HepG2 (cell line): ENCODE results near the gene GIPC2.

ENCODE experiments used
- ASH2L ChIP-seq: fragments of 300-600, 200-600 bp; sonication (generic); IDR thresholded peaks from 2 replicates; pipeline ENCODE4 v1.7.0; 2017; ENCODE audit warnings: low read depth, mild to moderate bottlenecking, moderate library complexity, mixed read lengths, low read length; ENCODE audit not compliant: insufficient read length
- CBX1 ChIP-seq: IDR thresholded peaks from one replicate; pipeline ENCODE4 v1.6.1; 2016; ENCODE audit warnings: antibody characterized with exemption, low read depth
- MYC ChIP-seq: sonication (generic); formaldehyde crosslinking; IDR thresholded peaks from 2 replicates; pipeline ENCODE4 v1.9.0; 2021; ENCODE audit warnings: missing genetic modification reagents, borderline replicate concordance
- RBAK ChIP-seq: sonication (generic); formaldehyde crosslinking; IDR thresholded peaks from 2 replicates; pipeline ENCODE4 v1.5.1; 2020; ENCODE audit warnings: mild to moderate bottlenecking, missing genetic modification reagents
- SAFB2 ChIP-seq: sonication (generic); formaldehyde crosslinking; IDR thresholded peaks from 2 replicates; pipeline ENCODE4 v1.5.1; 2020; ENCODE audit warnings: missing genetic modification reagents, low read depth, mild to moderate bottlenecking, borderline replicate concordance
- USF2 ChIP-seq, 2 experiments: sonication (generic) in 1 of 2; formaldehyde crosslinking in 1 of 2; IDR thresholded peaks; 2 replicates each; pipeline versions ENCODE4 v1.5.1 to v1.6.1; 2011 to 2020; ENCODE audit warnings: borderline replicate concordance in 1 of 2, low read depth in 1 of 2, low read length in 1 of 2, mild to moderate bottlenecking in 1 of 2, missing genetic modification reagents in 1 of 2, moderate library complexity in 1 of 2
- ZFP41 ChIP-seq: sonication (generic); formaldehyde crosslinking; IDR thresholded peaks from 2 replicates; pipeline ENCODE4 v1.4.0; 2020; ENCODE audit warnings: mild to moderate bottlenecking, missing genetic modification reagents, borderline replicate concordance
- ZNF17 ChIP-seq: sonication (generic); formaldehyde crosslinking; IDR thresholded peaks from 2 replicates; pipeline ENCODE4 v1.5.0; 2020; ENCODE audit warnings: mild to moderate bottlenecking, missing genetic modification reagents
- ZNF441 ChIP-seq: sonication (generic); formaldehyde crosslinking; IDR thresholded peaks from 2 replicates; pipeline ENCODE4 v1.7.0; 2021; ENCODE audit warnings: missing genetic modification reagents, borderline replicate concordance
- TF ChIP-seq, protein P1 (sequence below): sonication (generic); formaldehyde crosslinking; IDR thresholded peaks from 2 replicates; pipeline ENCODE4 v1.5.1; 2020; ENCODE audit warnings: mild to moderate bottlenecking, moderate library complexity, missing genetic modification reagents
- TF ChIP-seq, protein P2 (sequence below): sonication (generic); formaldehyde crosslinking; IDR thresholded peaks from 2 replicates; pipeline ENCODE4 v1.8.1; 2023; ENCODE audit warnings: mild to moderate bottlenecking, missing genetic modification reagents, borderline replicate concordance
- TF ChIP-seq, protein P3 (sequence below): sonication (generic); formaldehyde crosslinking; IDR thresholded peaks from 2 replicates; pipeline ENCODE4 v1.4.0; 2020; ENCODE audit warnings: missing genetic modification reagents
- TF ChIP-seq, protein P4 (sequence below): sonication (generic); formaldehyde crosslinking; IDR thresholded peaks from 2 replicates; pipeline ENCODE4 v1.8.0; 2022; ENCODE audit warnings: missing genetic modification reagents, mild to moderate bottlenecking, moderate library complexity, borderline replicate concordance

DNA sequence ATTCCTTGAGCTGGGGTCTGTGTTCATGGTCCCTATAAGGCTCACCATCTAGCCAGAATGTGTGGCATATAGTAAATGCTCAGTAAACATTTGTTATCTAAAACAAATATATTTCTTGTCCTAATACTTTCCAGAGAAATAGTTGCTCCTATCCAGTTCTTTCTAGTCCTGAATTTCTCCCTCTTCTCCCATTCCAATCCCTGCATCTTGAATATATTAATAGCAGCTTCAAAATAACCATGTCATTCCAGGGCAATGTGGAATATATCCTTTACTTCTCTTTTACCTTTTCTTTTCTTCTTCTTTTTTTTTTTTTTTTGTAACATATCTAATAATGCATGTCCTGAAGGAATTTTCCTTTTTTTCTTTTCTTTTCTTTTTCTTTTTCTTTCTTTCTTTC, 30.6 kb upstream of the GIPC2 start:
- TF ChIP-seq SAFB2 (CRISPR knock-in tag) (no peak), USF2 (IDR thresholded peaks at IDR 0.05; ENCODE audit: low read depth, low read length) (no peak), USF2 (CRISPR knock-in tag; IDR thresholded peaks at IDR 0.05; ENCODE audit: borderline replicate concordance) (no peak), ASH2L (no peak), RBAK (CRISPR knock-in tag) (no peak), ZNF17 (CRISPR knock-in tag) (no peak), MYC (CRISPR knock-in tag) (no peak), ZNF441 (CRISPR knock-in tag) (no peak), CBX1 (no peak), ZFP41 (CRISPR knock-in tag) (no peak)
- TF ChIP-seq, protein P1, sequence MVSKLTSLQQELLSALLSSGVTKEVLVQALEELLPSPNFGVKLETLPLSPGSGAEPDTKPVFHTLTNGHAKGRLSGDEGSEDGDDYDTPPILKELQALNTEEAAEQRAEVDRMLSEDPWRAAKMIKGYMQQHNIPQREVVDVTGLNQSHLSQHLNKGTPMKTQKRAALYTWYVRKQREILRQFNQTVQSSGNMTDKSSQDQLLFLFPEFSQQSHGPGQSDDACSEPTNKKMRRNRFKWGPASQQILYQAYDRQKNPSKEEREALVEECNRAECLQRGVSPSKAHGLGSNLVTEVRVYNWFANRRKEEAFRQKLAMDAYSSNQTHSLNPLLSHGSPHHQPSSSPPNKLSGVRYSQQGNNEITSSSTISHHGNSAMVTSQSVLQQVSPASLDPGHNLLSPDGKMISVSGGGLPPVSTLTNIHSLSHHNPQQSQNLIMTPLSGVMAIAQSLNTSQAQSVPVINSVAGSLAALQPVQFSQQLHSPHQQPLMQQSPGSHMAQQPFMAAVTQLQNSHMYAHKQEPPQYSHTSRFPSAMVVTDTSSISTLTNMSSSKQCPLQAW (CRISPR knock-in tag) = no peak
- TF ChIP-seq, protein P2, sequence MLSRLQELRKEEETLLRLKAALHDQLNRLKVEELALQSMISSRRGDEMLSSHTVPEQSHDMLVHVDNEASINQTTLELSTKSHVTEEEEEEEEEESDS (CRISPR knock-in tag) = no peak
- TF ChIP-seq, protein P3, sequence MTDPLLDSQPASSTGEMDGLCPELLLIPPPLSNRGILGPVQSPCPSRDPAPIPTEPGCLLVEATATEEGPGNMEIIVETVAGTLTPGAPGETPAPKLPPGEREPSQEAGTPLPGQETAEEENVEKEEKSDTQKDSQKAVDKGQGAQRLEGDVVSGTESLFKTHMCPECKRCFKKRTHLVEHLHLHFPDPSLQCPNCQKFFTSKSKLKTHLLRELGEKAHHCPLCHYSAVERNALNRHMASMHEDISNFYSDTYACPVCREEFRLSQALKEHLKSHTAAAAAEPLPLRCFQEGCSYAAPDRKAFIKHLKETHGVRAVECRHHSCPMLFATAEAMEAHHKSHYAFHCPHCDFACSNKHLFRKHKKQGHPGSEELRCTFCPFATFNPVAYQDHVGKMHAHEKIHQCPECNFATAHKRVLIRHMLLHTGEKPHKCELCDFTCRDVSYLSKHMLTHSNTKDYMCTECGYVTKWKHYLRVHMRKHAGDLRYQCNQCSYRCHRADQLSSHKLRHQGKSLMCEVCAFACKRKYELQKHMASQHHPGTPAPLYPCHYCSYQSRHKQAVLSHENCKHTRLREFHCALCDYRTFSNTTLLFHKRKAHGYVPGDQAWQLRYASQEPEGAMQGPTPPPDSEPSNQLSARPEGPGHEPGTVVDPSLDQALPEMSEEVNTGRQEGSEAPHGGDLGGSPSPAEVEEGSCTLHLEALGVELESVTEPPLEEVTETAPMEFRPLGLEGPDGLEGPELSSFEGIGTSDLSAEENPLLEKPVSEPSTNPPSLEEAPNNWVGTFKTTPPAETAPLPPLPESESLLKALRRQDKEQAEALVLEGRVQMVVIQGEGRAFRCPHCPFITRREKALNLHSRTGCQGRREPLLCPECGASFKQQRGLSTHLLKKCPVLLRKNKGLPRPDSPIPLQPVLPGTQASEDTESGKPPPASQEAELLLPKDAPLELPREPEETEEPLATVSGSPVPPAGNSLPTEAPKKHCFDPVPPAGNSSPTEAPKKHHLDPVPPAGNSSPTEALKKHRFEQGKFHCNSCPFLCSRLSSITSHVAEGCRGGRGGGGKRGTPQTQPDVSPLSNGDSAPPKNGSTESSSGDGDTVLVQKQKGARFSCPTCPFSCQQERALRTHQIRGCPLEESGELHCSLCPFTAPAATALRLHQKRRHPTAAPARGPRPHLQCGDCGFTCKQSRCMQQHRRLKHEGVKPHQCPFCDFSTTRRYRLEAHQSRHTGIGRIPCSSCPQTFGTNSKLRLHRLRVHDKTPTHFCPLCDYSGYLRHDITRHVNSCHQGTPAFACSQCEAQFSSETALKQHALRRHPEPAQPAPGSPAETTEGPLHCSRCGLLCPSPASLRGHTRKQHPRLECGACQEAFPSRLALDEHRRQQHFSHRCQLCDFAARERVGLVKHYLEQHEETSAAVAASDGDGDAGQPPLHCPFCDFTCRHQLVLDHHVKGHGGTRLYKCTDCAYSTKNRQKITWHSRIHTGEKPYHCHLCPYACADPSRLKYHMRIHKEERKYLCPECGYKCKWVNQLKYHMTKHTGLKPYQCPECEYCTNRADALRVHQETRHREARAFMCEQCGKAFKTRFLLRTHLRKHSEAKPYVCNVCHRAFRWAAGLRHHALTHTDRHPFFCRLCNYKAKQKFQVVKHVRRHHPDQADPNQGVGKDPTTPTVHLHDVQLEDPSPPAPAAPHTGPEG = no peak
- TF ChIP-seq, protein P4, sequence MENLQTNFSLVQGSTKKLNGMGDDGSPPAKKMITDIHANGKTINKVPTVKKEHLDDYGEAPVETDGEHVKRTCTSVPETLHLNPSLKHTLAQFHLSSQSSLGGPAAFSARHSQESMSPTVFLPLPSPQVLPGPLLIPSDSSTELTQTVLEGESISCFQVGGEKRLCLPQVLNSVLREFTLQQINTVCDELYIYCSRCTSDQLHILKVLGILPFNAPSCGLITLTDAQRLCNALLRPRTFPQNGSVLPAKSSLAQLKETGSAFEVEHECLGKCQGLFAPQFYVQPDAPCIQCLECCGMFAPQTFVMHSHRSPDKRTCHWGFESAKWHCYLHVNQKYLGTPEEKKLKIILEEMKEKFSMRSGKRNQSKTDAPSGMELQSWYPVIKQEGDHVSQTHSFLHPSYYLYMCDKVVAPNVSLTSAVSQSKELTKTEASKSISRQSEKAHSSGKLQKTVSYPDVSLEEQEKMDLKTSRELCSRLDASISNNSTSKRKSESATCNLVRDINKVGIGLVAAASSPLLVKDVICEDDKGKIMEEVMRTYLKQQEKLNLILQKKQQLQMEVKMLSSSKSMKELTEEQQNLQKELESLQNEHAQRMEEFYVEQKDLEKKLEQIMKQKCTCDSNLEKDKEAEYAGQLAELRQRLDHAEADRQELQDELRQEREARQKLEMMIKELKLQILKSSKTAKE (CRISPR knock-in tag) = no peak
